GM12878 (cell line): ENCODE measurements around the gene PRRC2C. TPM values are rescaled to one million over a fixed set of nuclear protein-coding genes. Genes with fewer than 3 reads are reported as not detected.

Source experiments
- ATAC-seq: fragments of 200-7000 bp; cut with Tn5 transposase; 3 replicates; pipeline ENCODE4 v1.9.1; 2020; ENCODE audit warnings: mild to moderate bottlenecking, moderate library complexity
- BruUV-seq: library from RNA; stranded (reverse); fragments of 400-500 nt; replicated peaks from 2 replicates; lab custom pipeline; 2021; lab: Mats Ljungman, UMichigan
- CTCF ChIA-PET: fragments of 300-600 bp; sonication (Branson Sonifier 250); formaldehyde crosslinking; extraction: SDS; loops from one replicate; lab custom pipeline; 2021; ENCODE audit warnings: inconsistent platforms; lab: Yijun Ruan, JAX
- POLR2A ChIA-PET: fragments of 350-600 bp; formaldehyde crosslinking; extraction: SDS; loops from one replicate; lab custom pipeline; 2021; ENCODE audit warnings: inconsistent platforms; lab: Charles Lee
- RAD21 ChIA-PET: fragments of 300-600 bp; sonication (Branson Sonifier 250); formaldehyde crosslinking; loops from one replicate; lab custom pipeline; 2023; ENCODE audit warnings: antibody characterized with exemption; ENCODE audit not compliant: unreplicated experiment; lab: Charles Lee
- SMC1A ChIA-PET: fragments of 300-600 bp; sonication (Branson Sonifier 250); formaldehyde crosslinking; loops from one replicate; lab custom pipeline; 2023; ENCODE audit not compliant: unreplicated experiment, uncharacterized antibody; lab: Charles Lee
- DNase-seq: peaks from one replicate; pipeline ENCODE4 v3.0.0-alpha.2; 2011; ENCODE audit warnings: low read depth, low spot score
- FAIRE-seq: peaks from 3 replicates; lab custom pipeline; 2011; peaks lifted over from hg19 to GRCh38; lab: Jason Lieb, UNC
- H2AFZ ChIP-seq: 2 replicates; pipeline ENCODE4 v1.6.0; 2011; ENCODE audit warnings: low read depth, low read length, control low read depth; ENCODE audit not compliant: control insufficient read depth
- H3K27ac ChIP-seq: 2 replicates; pipeline ENCODE4 v1.5.1; 2011; ENCODE audit warnings: control low read depth; ENCODE audit not compliant: control insufficient read depth, insufficient read depth
- H3K27me3 ChIP-seq, 2 experiments: replicated peaks in 1 of 2; 2 replicates each; pipeline versions ENCODE4 v1.6.0 to v1.6.1; 2011; ENCODE audit warnings: low read length in 1 of 2; ENCODE audit not compliant: control insufficient read depth in 2 of 2, insufficient read depth in 2 of 2
- H3K36me3 ChIP-seq, 2 experiments: 2 replicates each; pipeline ENCODE4 v1.5.1; 2011; ENCODE audit warnings: low read length in 1 of 2; ENCODE audit not compliant: control insufficient read depth in 2 of 2, insufficient read depth in 2 of 2
- H3K4me1 ChIP-seq: 2 replicates; pipeline ENCODE4 v1.6.1; 2011; ENCODE audit warnings: mild to moderate bottlenecking, low read length, moderate library complexity, mixed read lengths; ENCODE audit not compliant: control insufficient read depth, insufficient read depth
- H3K4me2 ChIP-seq: 2 replicates; pipeline ENCODE4 v1.6.0; 2011; ENCODE audit warnings: control low read depth; ENCODE audit not compliant: control insufficient read depth, insufficient read depth
- H3K4me3 ChIP-seq: fragments of 200-600 bp; sonication (generic); 2 replicates; pipeline ENCODE4 v1.5.1; 2016
- H3K79me2 ChIP-seq: 2 replicates; pipeline ENCODE4 v1.6.0; 2011; ENCODE audit warnings: low read length; ENCODE audit not compliant: control insufficient read depth, insufficient read depth
- H3K9ac ChIP-seq: 2 replicates; pipeline ENCODE4 v1.8.0; 2011; ENCODE audit warnings: low read length, control low read depth, mixed read lengths; ENCODE audit not compliant: control insufficient read depth, insufficient read depth
- H3K9me3 ChIP-seq: replicated peaks from 3 replicates; pipeline ENCODE4 v1.5.1; 2011; ENCODE audit warnings: mild to moderate bottlenecking, low read length; ENCODE audit not compliant: control insufficient read depth, insufficient read depth
- H4K20me1 ChIP-seq: 2 replicates; pipeline ENCODE4 v1.6.0; 2011; ENCODE audit not compliant: control insufficient read depth, insufficient read depth
- FOXM1 ChIP-seq: IDR thresholded peaks from 2 replicates; pipeline ENCODE4 v1.6.1; 2012; ENCODE audit warnings: low read depth, mild to moderate bottlenecking, inconsistent platforms, low read length, moderate library complexity
- KAT2A ChIP-seq: conservative IDR thresholded peaks from 2 replicates; pipeline ENCODE4 v1.6.1; 2011; ENCODE audit warnings: low read depth, low read length; ENCODE audit not compliant: control insufficient read depth
- MXI1 ChIP-seq: fragments of 150-350 bp; IDR thresholded peaks from 2 replicates; pipeline ENCODE4 v1.6.1; 2011; ENCODE audit warnings: low read depth, mild to moderate bottlenecking, inconsistent platforms, low read length, improper control_type of control experiment
- NBN ChIP-seq: fragments of 450-650 bp; IDR thresholded peaks from 2 replicates; pipeline ENCODE4 v1.6.1; 2016
- NR2C2 ChIP-seq: IDR thresholded peaks from 2 replicates; pipeline ENCODE4 v1.6.1; 2011; ENCODE audit warnings: borderline replicate concordance, low read depth; ENCODE audit not compliant: control insufficient read depth, insufficient read length
- SKIL ChIP-seq: fragments of 450-650 bp; IDR thresholded peaks from 2 replicates; pipeline ENCODE4 v1.6.1; 2017; ENCODE audit warnings: mild to moderate bottlenecking, low read depth, inconsistent platforms; ENCODE audit not compliant: poor library complexity, severe bottlenecking
- TCF7 ChIP-seq: IDR thresholded peaks from 2 replicates; pipeline ENCODE4 v1.6.1; 2014; ENCODE audit warnings: antibody characterized with exemption, borderline replicate concordance
- ZBTB33 ChIP-seq: fragments of 450-650 bp; IDR thresholded peaks from 2 replicates; pipeline ENCODE4 v1.6.1; 2017; ENCODE audit warnings: mild to moderate bottlenecking
- ZNF24 ChIP-seq: fragments of 450-650 bp; IDR thresholded peaks from 2 replicates; pipeline ENCODE4 v1.6.1; 2017; ENCODE audit warnings: antibody characterized with exemption, mild to moderate bottlenecking
- WGBS: methylation state at CpG from one replicate; pipeline ENCODE4 v1.1.6; 2016; ENCODE audit warnings: low lambda C conversion rate; ENCODE audit not compliant: insufficient replicate concordance, insufficient coverage; ENCODE audit errors: missing lambda C conversion rate; 5-methylcytosine and 5-hydroxymethylcytosine counted together
- in situ Hi-C: fragments of 300-500 bp; cut with MboI; formaldehyde crosslinking; loops from 9 replicates; pipeline ENCODE4 v1.14.3; 2018; ENCODE audit warnings: mixed read lengths
- intact Hi-C: fragments of 100-400 bp; cut with micrococcal nuclease; formaldehyde crosslinking; loops from one replicate; pipeline ENCODE4 v1.14.2; 2022; ENCODE audit not compliant: unreplicated experiment
- polyA plus RNA-seq, 11 experiments: library from polyadenylated mRNA; depleted of rRNA in 4 of 11; unstranded in 6 of 11; stranded (reverse) in 5 of 11; fragments of >200 nt; fragmentation: Nextera tagmentation in 4 of 11; fragmentation: Illumina TruSeq in 1 of 11; extraction: Ambion mirVana in 4 of 11; extraction: Trizol in 1 of 11; gene quantifications; 1 replicate in 1 of 11; 2 replicates in 10 of 11; pipeline versions ENCODE4 v1.2.1 to v1.2.3, GENCODE V29; 2011 to 2016; ENCODE audit warnings: inconsistent platforms in 2 of 11, missing spikeins in 2 of 11, low read depth in 1 of 11
- total RNA-seq, 4 experiments: library from RNA; depleted of rRNA in 3 of 4; stranded (reverse); fragments of >200 nt in 3 of 4; fragmentation: Illumina TruSeq in 1 of 4; extraction: Trizol in 1 of 4; gene quantifications; 2 replicates each; pipeline versions ENCODE4 v1.2.1 to v1.2.3, GENCODE V29; 2013 to 2021

Gene PRRC2C
- total and polyA plus RNA-seq, 10 of the 15 experiments (the other 5 are each of a cell fraction or from before 2014, with no cell fraction given): 53.4 to 182 (median 91.8) TPM

GRCh38 chr1:171585715-171586114 lies 100.4 kb downstream of the PRRC2C start:
- Histone ChIP-seq H3K9me3 (no peaks in the 10 kb centered on the region), H3K36me3 (peaks cover 16 to 35% of the 10 kb centered on the region in 2 experiments), H3K4me2 (no peak overlapping the region), H3K9ac (no peak overlapping the region), H3K27ac (no peak overlapping the region), H3K4me3 (no peak overlapping the region), H3K4me1 (no peaks in the 10 kb centered on the region), H3K79me2 (no peaks in the 10 kb centered on the region), H2AFZ (no peak overlapping the region), H4K20me1 (no peaks in the 10 kb centered on the region), H3K27me3 (no peaks in the 10 kb centered on the region)
- ChIA-PET POLR2A (interaction anchor here (0.6 kb wide), 1 partner anchor 68 kb away, joined by 5 read pairs; no protein-coding TSS in a partner anchor), CTCF (interaction anchor here (0.7 to 1.4 kb wide), 3 partner anchors 8 to 59 kb away, joined by 3 to 6 read pairs (median 4); no protein-coding TSS in a partner anchor), RAD21 (interaction anchor here (1.1 to 1.2 kb wide), 2 partner anchors 9 to 59 kb away, joined by 4 to 6 read pairs; no protein-coding TSS in a partner anchor), SMC1A (interaction anchor here (1.0 to 1.3 kb wide), 3 partner anchors 9 to 127 kb away, joined by 3 to 8 read pairs (median 4); no protein-coding TSS in a partner anchor)
- DNase-seq (no peak), FAIRE-seq (no peak), ATAC-seq (no peak)
- 95% methylated on average over 8 of the region's 9 CpGs for WGBS
- intact Hi-C loops (loop anchor here (2.0 kb wide), 1 partner anchor 19 kb away; no protein-coding TSS in a partner anchor), in situ Hi-C loops (no loop called here)
- TF ChIP-seq FOXM1 (no peak), NBN (no peak)
- BruUV-seq: no TSS peak

GRCh38 chr1:171588230-171588629 lies 102.9 kb downstream of the PRRC2C start:
- Histone ChIP-seq H3K9ac (no peak overlapping the region), H3K27ac (no peak overlapping the region), H3K4me3 (no peak overlapping the region), H3K4me1 (no peaks in the 10 kb centered on the region), H2AFZ (no peak overlapping the region), H3K79me2 (no peaks in the 10 kb centered on the region), H4K20me1 (no peaks in the 10 kb centered on the region), H3K9me3 (no peaks in the 10 kb centered on the region), H3K4me2 (no peak overlapping the region), H3K27me3 (no peaks in the 10 kb centered on the region), H3K36me3 (peaks cover 19 to 42% of the 10 kb centered on the region in 2 experiments)
- POLR2A ChIA-PET: interaction anchor here (0.5 to 0.6 kb wide), 2 partner anchors 14 to 19 kb away, joined by 3 to 7 read pairs; no protein-coding TSS in a partner anchor
- whole genome bisulfite sequencing: 100% methylated on average over 2 of the region's 2 CpGs
- CTCF ChIA-PET: no interaction called here
- RAD21 ChIA-PET: interaction anchor here (1.0 to 1.1 kb wide), 2 partner anchors 21 to 42 kb away, joined by 3 to 4 read pairs; no protein-coding TSS in a partner anchor
- no peak for FAIRE-seq
- BruUV-seq: no TSS peak
- no peak for TF ChIP-seq TCF7
- TF ChIP-seq SKIL: no peak
- TF ChIP-seq NBN: no peak
- no peak for TF ChIP-seq ZBTB33
- no peak for TF ChIP-seq MXI1
- TF ChIP-seq NR2C2: no peak
- no peak for TF ChIP-seq KAT2A
- TF ChIP-seq ZNF24: no peak
- no peak for DNase-seq
- SMC1A ChIA-PET: interaction anchor here (1.9 kb wide), 1 partner anchor 57 kb away, joined by 6 read pairs; no protein-coding TSS in a partner anchor
- in situ Hi-C loops (no loop called here), intact Hi-C loops (no loop called here)
- ATAC-seq: no peak
